ENCODE results near the gene PVALEF.

The PVALEF gene

GRCh38 chr17:81161972-81162371 is 3.3 kb upstream of the PVALEF start:
- no peak for DNase-seq (ENCODE audit: low read depth in 2 of 2)

GRCh38 chr17:81162491-81162890 is 2.8 kb upstream of the PVALEF start:
- no peak for DNase-seq (ENCODE audit: low read depth in 2 of 2)

GRCh38 chr17:81163051-81163695 is 2.1 kb upstream of the PVALEF start:
- DNase-seq (ENCODE audit: low read depth in 2 of 2) = no peak

GRCh38 chr17:81163703-81164370 is 1.5 kb upstream of the PVALEF start:
- no peak for DNase-seq (ENCODE audit: low read depth in 2 of 2)

GRCh38 chr17:81164371-81165245 is 699 bp upstream of the PVALEF start:
- no peak for DNase-seq (ENCODE audit: low read depth in 2 of 2)

- DNase-seq (ENCODE audit: low read depth in 2 of 2) = no peak
Observed at GRCh38 chr17:81166033-81166492, 756 bp downstream of the PVALEF start, which contains the start of gene AATK. AATK (minus strand) TSS chr17:81166221; CDS start chr17:81165992, 229 bp downstream.

GRCh38 chr17:81167194-81167524 is 1.9 kb downstream of the PVALEF start:
- no peak for DNase-seq (ENCODE audit: low read depth in 2 of 2)

- no peak for DNase-seq (ENCODE audit: low read depth in 2 of 2)
Observed at GRCh38 chr17:81167638-81168037, 2.3 kb downstream of the PVALEF start.

GRCh38 chr17:81169870-81170309 is 4.6 kb downstream of the PVALEF start:
- no peak for DNase-seq (ENCODE audit: low read depth in 2 of 2)

- no peak for DNase-seq (ENCODE audit: low read depth in 2 of 2)
Observed at GRCh38 chr17:81170727-81171494, 5.6 kb downstream of the PVALEF start.

GRCh38 chr17:81171941-81172340 is 6.6 kb downstream of the PVALEF start:
- DNase-seq (ENCODE audit: low read depth in 2 of 2) = no peak

GRCh38 chr17:81173052-81173761 is 7.9 kb downstream of the PVALEF start:
- DNase-seq (ENCODE audit: low read depth in 2 of 2) = no peak

GRCh38 chr17:81173762-81174155 is 8.5 kb downstream of the PVALEF start:
- DNase-seq (ENCODE audit: low read depth in 2 of 2) = peak; percentile 29 to 32

GRCh38 chr17:81176666-81177065 is 11.4 kb downstream of the PVALEF start:
- no peak for DNase-seq (ENCODE audit: low read depth in 2 of 2)

- DNase-seq (ENCODE audit: low read depth in 2 of 2) = no peak
Observed at GRCh38 chr17:81178136-81179091, 13.1 kb downstream of the PVALEF start.

GRCh38 chr17:81179220-81179619 is 13.9 kb downstream of the PVALEF start:
- DNase-seq (ENCODE audit: low read depth in 2 of 2) = no peak

- no peak for DNase-seq (ENCODE audit: low read depth in 2 of 2)
Observed at GRCh38 chr17:81179861-81180260, 14.6 kb downstream of the PVALEF start.

GRCh38 chr17:81180836-81181810 is 15.8 kb downstream of the PVALEF start:
- DNase-seq (ENCODE audit: low read depth in 2 of 2) = no peak

- DNase-seq (ENCODE audit: low read depth in 2 of 2) = no peak
Observed at GRCh38 chr17:81181811-81182185, 16.5 kb downstream of the PVALEF start.

All from fibroblast of skin of left quadriceps (primary cell).